AML-193 (cell line): ENCODE measurements around the gene NOP56.

ENCODE experiments used
- DNase-seq, 2 experiments: peaks; one replicate each; lab custom pipeline; 2025; lab: John Stamatoyannopoulos, UW

NOP56 gene

GRCh38 chr20:2703716-2704475, 51.5 kb downstream of the NOP56 start:
- DNase-seq: no peak

- no peak for DNase-seq
Observed at GRCh38 chr20:2705931-2706645, 53.7 kb downstream of the NOP56 start.

- no peak for DNase-seq
Observed at GRCh38 chr20:2706688-2707352, 54.4 kb downstream of the NOP56 start.

GRCh38 chr20:2707353-2708072, 55.1 kb downstream of the NOP56 start:
- no peak for DNase-seq
